NCI-H2227 treated with DMSO at 0.1 percent for 48 hours (cell line): ENCODE data around the gene BRD8.
A peak's percentile ranks its signal among the peaks of the same experiment; 100 is the strongest.
"Not testable (repeated sequence)": the region's sequence is repeated elsewhere in the genome, so short reads cannot be mapped to it uniquely, and the experiment has no call there.

Experiments used
- DNase-seq: peaks from one replicate; lab custom pipeline; 2025; lab: John Stamatoyannopoulos, UW

BRD8 gene

DNA sequence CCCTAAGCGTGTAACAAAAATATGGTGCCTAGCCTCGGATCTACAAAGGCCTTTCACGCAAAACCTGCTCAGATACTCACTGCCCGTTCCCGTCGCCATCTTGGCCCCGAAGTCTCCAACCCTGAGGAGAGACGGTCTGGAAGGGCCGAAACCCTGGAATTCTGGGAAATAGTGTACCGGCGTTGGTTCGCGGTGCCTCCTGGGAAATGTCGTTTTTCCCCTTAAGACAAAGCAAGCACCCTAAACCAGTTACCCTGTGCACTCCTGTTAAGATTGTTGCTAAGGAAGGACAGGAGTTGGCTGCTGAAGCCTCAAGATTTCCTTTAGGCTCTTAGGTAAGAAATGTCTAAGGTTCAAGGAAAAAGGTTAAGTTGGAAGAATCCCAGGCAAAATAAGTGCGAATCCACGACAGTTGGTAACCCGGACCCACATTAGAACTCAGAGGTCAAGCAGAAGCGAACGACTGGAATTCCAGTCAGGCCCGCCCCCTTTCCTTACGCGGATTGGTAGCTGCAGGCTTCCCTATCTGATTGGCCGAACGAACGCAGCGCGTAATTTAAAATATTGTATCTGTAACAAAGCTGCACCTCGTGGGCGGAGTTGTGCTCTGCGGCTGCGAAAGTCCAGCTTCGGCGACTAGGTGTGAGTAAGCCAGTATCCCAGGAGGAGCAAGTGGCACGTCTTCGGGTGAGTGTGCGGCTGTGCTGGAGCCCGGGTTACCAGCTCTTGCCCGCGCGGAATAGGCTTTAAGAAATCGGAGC is at the start of gene BRD8, which contains the start of gene KIF20A:
TSS of gene BRD8 (minus strand) at position 115 of the 761 bp plus-strand sequence. CDS start at position 99, 16 bp downstream.
TSS of gene KIF20A (plus strand) at position 597 of the 761 bp plus-strand sequence. CDS start 569 bp downstream, outside the sequence.
- DNase-seq: peak; percentile 98

DNA sequence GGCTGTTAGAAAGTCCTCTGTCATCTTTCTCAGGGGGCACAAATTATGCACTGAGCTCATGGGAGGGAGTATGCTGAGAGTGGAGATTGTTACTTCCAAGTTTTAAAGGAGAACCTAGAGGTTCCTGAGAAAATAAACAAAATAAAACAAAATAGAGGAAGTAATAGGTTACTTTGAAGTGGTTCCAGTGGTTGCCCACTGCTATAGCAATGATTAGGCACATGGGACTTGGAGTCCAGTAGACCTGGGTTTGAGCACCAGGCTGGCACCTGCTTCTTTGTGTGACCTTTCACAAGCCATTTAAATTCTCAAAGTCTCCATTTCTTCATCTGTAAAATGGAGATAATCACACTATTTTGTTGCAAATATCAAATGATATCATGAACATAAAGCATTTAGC is 48.5 kb upstream of the BRD8 start:
- DNase-seq: no peak

DNA sequence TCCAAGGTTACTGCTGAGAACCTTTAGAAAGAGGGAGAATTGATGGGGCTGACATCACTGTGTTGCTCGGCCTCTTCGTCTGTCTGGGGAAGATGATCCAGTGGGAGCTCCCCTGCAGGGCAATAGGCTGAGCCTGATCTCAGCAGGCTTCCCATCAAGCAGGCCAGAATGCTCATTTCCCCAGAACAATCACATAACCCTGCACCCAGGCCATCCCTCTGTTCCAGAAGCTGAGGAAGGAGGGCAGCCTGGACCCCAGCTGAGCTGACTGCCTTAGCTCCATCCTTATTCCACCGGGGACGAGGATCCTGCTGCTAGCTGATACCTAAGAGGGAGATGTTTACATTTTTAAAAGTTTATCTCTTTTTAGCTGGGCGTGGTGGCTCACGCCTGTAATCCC is 46.3 kb upstream of the BRD8 start:
- DNase-seq: no peak

GRCh38 chr5:138223532-138223931 is 45.1 kb upstream of the BRD8 start:
- no peak for DNase-seq

DNA sequence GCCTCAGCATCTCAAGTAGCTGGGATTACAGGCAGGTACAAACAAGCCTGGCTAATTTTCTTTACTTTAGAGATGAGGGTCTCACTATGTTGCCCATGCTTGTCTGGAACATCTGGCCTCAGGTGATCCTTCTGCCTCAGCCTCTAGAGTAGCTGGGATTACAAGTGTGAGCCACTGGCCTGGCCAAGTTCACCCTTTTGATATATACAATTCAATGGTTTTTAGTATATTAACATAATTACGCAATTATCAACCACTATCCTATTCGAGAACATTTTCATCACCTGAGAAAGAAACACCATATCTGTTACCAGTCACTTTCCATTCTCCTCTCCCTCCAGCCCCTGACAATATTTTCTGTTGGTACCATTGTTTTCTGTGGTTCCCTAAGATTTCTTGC is 38.4 kb upstream of the BRD8 start:
- no peak for DNase-seq

- peak; percentile 95 for DNase-seq
Observed at GRCh38 chr5:138213161-138214029, 35.0 kb upstream of the BRD8 start, which contains the start of gene CDC23. CDC23 (minus strand) TSS chr5:138213323; CDS start chr5:138213312, 11 bp downstream.

DNA sequence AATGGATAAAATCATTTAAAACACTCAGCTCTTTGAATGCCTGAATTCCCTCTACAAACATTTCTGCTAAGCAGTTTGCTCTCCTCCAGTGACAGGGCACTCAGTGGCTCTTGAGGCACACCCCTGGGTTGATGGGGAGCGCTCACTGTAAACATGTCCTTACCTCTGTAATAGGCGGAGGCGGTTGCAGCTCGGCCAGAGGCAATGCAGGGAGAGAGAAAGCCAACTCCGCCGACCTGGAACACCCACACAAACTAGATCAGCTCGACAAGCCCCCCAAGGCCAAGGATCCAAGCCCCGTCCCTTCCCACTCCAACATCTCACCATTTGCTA is 34.4 kb upstream of the BRD8 start:
- no peak for DNase-seq

GRCh38 chr5:138210985-138211384 is 32.6 kb upstream of the BRD8 start:
- no peak for DNase-seq

GRCh38 chr5:138193859-138194258 is 15.4 kb upstream of the BRD8 start:
- DNase-seq: not testable (repeated sequence)

- DNase-seq: no peak
Observed at GRCh38 chr5:138192826-138193225, 14.4 kb upstream of the BRD8 start.

GRCh38 chr5:138188626-138189025 is 10.2 kb upstream of the BRD8 start:
- DNase-seq: no peak

DNA sequence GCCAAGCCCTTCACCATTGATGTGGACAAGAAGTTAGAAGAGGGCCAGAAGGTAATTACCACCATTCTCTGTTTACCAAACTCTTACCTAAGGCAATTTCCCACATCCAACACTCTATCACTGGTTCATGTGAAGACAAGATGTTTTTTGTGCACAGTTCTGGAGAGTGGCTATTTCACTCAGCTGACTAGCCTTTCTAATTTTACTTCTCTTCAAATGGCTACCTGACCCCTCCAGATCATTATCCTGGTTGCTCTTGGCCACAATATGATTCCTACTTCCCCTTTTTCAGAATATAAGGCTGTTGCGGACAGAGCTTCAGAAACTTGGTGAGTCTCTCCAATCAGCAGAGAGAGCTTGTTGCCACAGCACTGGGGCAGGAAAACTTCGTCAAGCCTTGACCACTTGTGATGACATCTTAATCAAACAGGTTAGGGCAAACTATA is 7.6 kb upstream of the BRD8 start:
- no peak for DNase-seq

- DNase-seq: no peak
Observed at GRCh38 chr5:138182808-138183207, 4.4 kb upstream of the BRD8 start.

DNA sequence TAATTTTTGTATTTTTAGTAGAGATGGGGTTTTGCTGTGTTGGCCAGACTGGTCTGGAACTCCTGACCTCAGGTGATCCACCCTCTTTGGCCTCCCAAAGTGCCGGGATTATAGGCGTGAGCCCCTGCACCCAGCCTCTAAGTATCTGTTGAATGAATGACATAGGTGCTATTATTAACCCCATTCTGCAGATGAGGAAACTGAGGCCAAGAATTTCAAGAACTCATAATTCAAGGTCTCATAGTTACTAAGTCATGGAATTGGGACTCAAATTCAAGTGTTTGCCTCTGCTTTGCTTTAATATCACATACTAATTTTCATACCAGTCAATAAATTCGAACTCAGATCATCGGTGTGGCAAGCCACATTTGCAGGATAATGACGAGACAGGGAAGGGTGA is 2.4 kb upstream of the BRD8 start:
- no peak for DNase-seq

DNA sequence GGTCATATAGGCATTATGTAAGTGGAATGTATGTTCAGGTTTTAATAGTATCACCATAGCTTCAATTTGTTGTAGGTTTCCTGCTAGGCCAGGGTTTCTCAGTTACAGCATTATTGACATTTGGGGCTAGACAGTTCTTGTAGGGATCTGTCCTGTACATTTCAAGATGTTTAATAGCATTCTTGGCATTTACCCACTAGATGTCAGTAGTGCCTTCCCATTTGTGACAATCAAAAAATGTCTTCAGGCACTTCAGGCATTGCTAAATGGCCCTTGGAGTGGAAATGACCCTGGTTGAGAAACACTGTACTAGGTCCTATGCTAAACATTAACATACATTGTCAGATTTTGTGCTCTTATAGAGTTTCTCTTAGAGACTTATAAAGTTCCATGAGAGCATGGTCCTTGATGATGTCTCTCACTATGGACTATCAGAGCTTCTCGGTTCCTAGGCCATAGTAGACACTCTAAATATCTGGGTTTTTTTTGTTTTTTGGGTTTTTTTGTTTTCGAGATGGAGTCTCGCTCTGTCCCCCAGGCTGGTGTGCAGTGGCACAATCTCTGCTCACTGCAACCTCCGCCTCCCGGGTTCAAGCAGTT is 1.9 kb upstream of the BRD8 start:
- DNase-seq: peak; percentile 24

- DNase-seq: no peak
Observed at GRCh38 chr5:138179277-138179857, 937 bp upstream of the BRD8 start.

GRCh38 chr5:138177941-138178515 is 402 bp downstream of the BRD8 start:
- no peak for DNase-seq

- DNase-seq: no peak
Observed at GRCh38 chr5:138170299-138170698, 8.1 kb downstream of the BRD8 start.

DNA sequence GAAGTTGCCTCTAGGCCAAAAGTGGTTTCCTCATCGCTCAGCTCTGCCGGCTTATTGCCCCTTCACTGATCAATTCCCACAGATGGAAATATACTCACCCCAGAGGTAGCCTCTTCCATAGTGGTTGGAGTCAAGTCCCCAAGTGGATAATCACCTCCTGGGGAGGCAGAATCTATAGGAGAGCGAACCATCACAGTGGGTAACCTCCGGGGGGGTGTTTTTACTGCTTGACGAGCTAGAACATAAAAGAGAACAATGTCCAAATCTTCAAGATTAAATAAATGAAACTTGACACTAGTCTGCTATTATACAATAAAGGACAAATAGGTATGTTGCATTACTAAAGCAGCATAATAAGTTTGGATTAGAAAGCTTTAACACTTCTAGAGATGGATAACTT is 9.3 kb downstream of the BRD8 start:
- no peak for DNase-seq

DNA sequence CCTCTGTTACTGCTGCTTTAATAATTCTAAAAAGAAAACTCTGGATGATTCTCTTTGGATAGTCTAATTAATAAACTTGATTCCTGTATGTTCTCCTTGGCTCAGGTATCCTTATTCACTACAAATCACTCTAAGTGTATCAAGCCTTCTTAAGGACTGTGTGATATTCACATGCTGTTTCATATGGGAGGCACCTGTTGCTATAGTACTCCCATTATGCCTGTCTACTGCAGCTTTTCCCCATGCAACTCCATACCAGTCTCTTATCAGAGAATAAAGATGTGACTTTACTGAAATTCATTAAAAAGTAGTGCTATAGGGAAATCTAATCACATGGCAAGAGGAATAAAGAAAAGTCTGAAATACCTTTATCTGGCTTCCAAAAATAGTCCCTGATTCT is 14.7 kb downstream of the BRD8 start:
- DNase-seq: no peak

DNA sequence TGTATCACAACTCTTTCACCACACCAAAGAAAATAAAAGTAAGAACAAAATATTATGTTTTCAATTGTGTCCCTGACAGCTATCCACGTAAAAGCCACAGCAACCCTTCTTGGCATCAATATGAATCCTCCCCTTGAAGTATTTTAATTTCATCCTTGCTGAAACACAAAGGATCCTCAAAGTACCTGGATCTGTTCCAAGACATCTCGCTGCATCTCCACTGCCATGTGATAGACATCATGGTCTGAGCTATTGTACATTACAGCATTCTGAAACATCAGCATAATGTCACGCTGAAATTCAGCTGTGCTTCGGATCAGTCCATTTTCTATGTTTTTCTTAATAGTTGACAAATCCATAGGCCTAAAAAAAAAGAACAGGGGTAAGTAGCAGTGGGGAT is 17.7 kb downstream of the BRD8 start:
- DNase-seq: peak; percentile 5

- no peak for DNase-seq
Observed at GRCh38 chr5:138159666-138160065, 18.8 kb downstream of the BRD8 start.
